HepG2 (cell line): ENCODE data around the gene OS9. TPM values are rescaled to one million over a fixed set of nuclear protein-coding genes. Genes with fewer than 3 reads are reported as not detected.
A peak's percentile ranks its signal among the peaks of the same experiment; 100 is the strongest.

ENCODE experiments used
- ARID4A ChIP-seq: sonication (generic); formaldehyde crosslinking; IDR thresholded peaks from 2 replicates; pipeline ENCODE4 v1.5.0; 2020; ENCODE audit warnings: mild to moderate bottlenecking, missing genetic modification reagents, borderline replicate concordance
- HNF4A ChIP-seq: sonication (generic); formaldehyde crosslinking; IDR thresholded peaks from 2 replicates; pipeline ENCODE4 v1.4.0; 2020; ENCODE audit warnings: missing genetic modification reagents
- NONO ChIP-seq, 2 experiments: fragments of 450-650 bp in 1 of 2; sonication (generic) in 1 of 2; formaldehyde crosslinking in 1 of 2; IDR thresholded peaks in 1 of 2; conservative IDR thresholded peaks in 1 of 2; 2 replicates each; pipeline versions ENCODE4 v1.6.1 to v1.8.0; 2017 to 2022; ENCODE audit warnings: mild to moderate bottlenecking in 1 of 2, missing genetic modification reagents in 1 of 2, moderate library complexity in 1 of 2
- NR2F6 ChIP-seq, 2 experiments: IDR thresholded peaks; 2 replicates each; pipeline ENCODE4 v1.6.1; 2016; ENCODE audit warnings: antibody characterized with exemption in 1 of 2, mild to moderate bottlenecking in 1 of 2
- RXRA ChIP-seq: sonication (generic); formaldehyde crosslinking; IDR thresholded peaks from 2 replicates; pipeline ENCODE4 v1.5.1; 2020; ENCODE audit warnings: missing genetic modification reagents
- RXRB ChIP-seq: IDR thresholded peaks from 2 replicates; pipeline ENCODE4 v1.6.1; 2016; ENCODE audit warnings: borderline replicate concordance, missing genetic modification reagents, missing compliant biosample characterization
- ZBTB7B ChIP-seq: sonication (generic); formaldehyde crosslinking; IDR thresholded peaks from 2 replicates; pipeline ENCODE4 v1.4.0; 2020; ENCODE audit warnings: missing genetic modification reagents
- ZNF670 ChIP-seq: sonication (generic); formaldehyde crosslinking; IDR thresholded peaks from 2 replicates; pipeline ENCODE4 v1.8.0; 2022; ENCODE audit warnings: mild to moderate bottlenecking, missing genetic modification reagents, borderline replicate concordance
- polyA plus RNA-seq, 8 experiments: library from polyadenylated mRNA; depleted of rRNA in 3 of 8; stranded (reverse) in 7 of 8; unstranded in 1 of 8; fragments of >200 nt; fragmentation: Illumina TruSeq in 4 of 8; extraction: Trizol in 4 of 8; gene quantifications; 2 replicates each; pipeline versions ENCODE4 v1.2.1 to v1.2.3, GENCODE V29; 2011 to 2016; ENCODE audit warnings: low read depth in 4 of 8, missing spikeins in 1 of 8, mixed read lengths in 1 of 8; ENCODE audit not compliant: insufficient read depth in 1 of 8
- total RNA-seq, 5 experiments: library from RNA; depleted of rRNA; stranded (reverse); fragments of >200 nt; fragmentation: Illumina TruSeq; extraction: Trizol; gene quantifications; 2 replicates each; pipeline ENCODE4 v1.2.3, GENCODE V29; 2016; ENCODE audit warnings: low read depth in 1 of 5
- TF ChIP-seq, protein P1 (sequence below): sonication (generic); formaldehyde crosslinking; IDR thresholded peaks from 2 replicates; pipeline ENCODE4 v1.8.0; 2022; ENCODE audit warnings: mild to moderate bottlenecking, missing genetic modification reagents; ENCODE audit not compliant: insufficient replicate concordance

Gene OS9
- total and polyA plus RNA-seq, 2 of the 13 experiments (the other 11 are each of a cell fraction or from before 2014, with no cell fraction given) = 156 to 206 TPM

DNA sequence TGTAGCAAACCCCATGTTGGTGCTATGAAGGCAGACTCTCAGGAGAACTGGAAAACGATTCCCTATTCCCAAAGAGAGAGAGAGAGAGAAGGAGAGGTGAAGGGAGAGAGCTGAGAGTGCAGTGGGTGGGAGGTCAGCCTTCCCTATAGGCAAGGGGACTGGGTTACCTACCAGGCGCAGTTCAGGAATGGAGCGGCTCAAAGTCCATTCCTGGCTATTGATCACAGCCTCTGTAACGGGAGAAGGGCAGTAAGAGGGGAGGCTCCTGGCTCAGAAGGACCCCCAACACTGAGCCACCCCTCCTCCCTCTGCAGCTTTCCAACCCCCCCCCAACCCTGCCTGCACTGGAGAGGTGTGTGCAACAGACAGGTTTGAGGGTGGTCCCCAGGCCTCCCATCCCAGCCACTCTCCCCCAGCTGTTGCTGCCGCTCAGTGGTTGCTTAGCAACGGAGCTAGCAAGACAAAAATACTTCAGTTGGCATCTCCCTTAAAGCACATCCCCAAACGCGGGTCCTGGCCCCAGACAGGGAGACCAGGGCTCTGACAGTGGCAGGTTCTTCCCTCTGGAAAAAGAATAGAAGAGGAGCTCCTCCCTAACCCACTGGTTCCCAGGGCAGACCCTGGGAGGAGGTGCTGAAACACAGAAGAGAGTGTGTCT lies 41.4 kb downstream of the OS9 start (continued):
- TF ChIP-seq ZBTB7B (CRISPR knock-in tag) = 0 out of 2 replicates have a peak, but pooled peaks have one; percentile 13
- 0 out of 2 replicates have a peak, but pooled peaks have one; percentile 14 for TF ChIP-seq NR2F6 (IDR thresholded peaks at IDR 0.05)
- TF ChIP-seq NR2F6 (CRISPR knock-in tag; IDR thresholded peaks at IDR 0.05) = no peak
- TF ChIP-seq RXRB (CRISPR knock-in tag) = peak; percentile 68
- TF ChIP-seq ARID4A (CRISPR knock-in tag) = peak; percentile 22; the same call in 1 of the 2 replicates
- TF ChIP-seq, protein P1, sequence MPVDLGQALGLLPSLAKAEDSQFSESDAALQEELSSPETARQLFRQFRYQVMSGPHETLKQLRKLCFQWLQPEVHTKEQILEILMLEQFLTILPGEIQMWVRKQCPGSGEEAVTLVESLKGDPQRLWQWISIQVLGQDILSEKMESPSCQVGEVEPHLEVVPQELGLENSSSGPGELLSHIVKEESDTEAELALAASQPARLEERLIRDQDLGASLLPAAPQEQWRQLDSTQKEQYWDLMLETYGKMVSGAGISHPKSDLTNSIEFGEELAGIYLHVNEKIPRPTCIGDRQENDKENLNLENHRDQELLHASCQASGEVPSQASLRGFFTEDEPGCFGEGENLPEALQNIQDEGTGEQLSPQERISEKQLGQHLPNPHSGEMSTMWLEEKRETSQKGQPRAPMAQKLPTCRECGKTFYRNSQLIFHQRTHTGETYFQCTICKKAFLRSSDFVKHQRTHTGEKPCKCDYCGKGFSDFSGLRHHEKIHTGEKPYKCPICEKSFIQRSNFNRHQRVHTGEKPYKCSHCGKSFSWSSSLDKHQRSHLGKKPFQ (CRISPR knock-in tag) = no peak
- TF ChIP-seq HNF4A (CRISPR knock-in tag) = peak; percentile 71
- no peak for TF ChIP-seq ZNF670
- peak; percentile 24; the same call in 1 of the 2 replicates for TF ChIP-seq RXRA (CRISPR knock-in tag)
- TF ChIP-seq NONO (IDR thresholded peaks at IDR 0.05) = no peak
- 0 out of 2 replicates have a peak, but pooled peaks have one; percentile 27 for TF ChIP-seq NONO (CRISPR knock-in tag; conservative IDR thresholded peaks at IDR 0.05)
